Stimulated activated CD4-positive, alpha-beta T cell treated with anti-CD3 and anti-CD28 coated beads, TNF-alpha, amount 100 ng/mL, for 1 hour (primary cell): ENCODE measurements around the gene TSTD1.
A peak's percentile ranks its signal among the peaks of the same experiment; 100 is the strongest.

Experiments
- DNase-seq, 3 donors: peaks; one replicate each; pipeline ENCODE4 v3.0.0-alpha.2; 2020; ENCODE audit warnings: low read depth in 3 of 3, low spot score in 1 of 3

Gene TSTD1, protein sequence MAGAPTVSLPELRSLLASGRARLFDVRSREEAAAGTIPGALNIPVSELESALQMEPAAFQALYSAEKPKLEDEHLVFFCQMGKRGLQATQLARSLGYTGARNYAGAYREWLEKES

DNA sequence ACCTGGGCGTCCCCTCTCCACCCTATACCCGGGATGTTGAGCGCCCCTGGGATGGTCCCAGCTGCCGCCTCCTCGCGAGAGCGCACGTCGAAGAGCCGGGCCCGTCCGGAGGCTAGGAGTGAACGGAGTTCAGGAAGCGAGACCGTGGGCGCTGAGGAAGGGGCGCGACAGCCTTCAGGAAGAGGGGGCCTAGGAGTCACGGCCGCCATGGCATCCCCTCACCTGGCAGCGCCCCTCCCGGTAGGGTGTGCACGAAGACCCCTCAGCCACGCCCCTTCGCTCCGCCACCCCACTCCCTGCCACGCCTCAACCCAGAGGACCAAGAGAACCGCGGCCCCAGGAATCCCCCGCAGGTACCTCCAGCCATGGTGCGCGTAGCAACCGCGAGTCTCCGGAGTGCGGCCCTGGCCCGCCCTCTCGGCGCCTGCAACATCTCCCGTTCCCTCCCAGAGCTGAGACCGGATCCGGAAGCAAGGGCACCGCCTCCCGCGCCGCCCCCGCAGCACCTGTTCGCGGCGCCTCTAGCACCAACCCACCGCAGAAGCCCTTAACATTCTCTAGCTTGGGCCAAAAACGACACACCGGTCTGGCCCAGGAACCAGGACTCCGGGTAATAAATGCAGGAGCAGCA lies at the start of gene TSTD1:
TSTD1 (minus strand) TSS at position 442 of the 631 bp plus-strand sequence; CDS start at position 367, 75 bp downstream.
- peak; percentile 60 to 75 (median 71) for DNase-seq

DNA sequence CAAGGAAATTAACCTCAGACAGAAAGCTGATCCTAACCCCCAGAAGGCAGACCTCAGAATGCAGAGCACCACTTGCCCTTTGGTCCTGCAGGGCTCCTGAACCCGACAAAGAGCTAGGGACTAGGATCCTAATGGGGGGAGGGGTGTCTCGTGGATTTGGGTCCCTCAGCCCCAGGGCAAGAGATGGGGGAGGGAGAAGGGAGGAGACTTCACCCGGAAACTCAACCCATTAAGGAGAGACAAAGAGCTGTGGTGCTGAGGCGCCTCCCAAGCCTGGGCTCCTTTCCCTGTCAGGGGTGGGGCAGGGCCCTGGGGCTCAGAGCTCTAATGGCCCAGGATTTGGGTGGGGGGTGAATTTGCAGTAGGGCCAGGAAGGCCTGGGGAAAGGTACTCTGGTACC lies 47.7 kb upstream of the TSTD1 start:
- no peak for DNase-seq

DNA sequence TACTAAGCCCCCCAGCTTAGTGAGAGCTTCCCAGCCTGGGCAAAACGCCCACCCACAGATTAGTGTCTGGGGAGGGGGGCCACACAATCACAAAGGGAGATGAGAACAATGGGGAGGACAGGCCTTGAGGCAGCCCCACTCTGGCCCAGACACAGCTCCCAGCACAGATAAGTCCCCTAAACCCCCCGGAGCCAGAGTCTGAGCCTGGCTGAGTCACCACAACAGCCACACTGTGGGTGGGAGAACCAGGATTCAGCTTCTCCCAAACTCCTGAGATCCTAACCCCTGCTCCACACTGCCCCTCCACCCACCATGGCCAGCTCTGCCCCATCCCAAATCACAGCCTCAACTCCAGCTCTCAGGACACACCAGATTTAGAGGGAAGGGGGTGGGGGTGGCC lies 46.4 kb upstream of the TSTD1 start:
- DNase-seq = no peak

DNA sequence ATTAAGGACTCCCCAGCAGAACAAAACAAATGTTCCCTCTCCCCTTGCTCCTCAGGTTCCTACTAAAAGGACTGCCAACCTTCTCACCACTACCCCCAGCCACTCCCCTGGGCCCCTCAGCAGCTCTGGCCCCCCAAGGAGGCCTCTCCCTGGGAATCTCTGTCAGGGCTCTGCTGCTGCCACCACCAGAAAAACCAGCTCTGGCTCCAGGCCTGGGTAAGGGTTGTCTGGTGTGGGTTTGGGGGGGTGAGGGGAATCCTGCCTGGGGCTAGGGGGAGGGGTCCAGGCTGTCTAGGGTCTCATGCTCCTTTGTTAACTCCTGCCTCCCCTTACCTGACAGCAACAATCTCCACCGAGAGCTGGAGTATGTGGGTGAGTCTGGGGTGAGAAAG lies 45.8 kb upstream of the TSTD1 start:
- no peak for DNase-seq

DNA sequence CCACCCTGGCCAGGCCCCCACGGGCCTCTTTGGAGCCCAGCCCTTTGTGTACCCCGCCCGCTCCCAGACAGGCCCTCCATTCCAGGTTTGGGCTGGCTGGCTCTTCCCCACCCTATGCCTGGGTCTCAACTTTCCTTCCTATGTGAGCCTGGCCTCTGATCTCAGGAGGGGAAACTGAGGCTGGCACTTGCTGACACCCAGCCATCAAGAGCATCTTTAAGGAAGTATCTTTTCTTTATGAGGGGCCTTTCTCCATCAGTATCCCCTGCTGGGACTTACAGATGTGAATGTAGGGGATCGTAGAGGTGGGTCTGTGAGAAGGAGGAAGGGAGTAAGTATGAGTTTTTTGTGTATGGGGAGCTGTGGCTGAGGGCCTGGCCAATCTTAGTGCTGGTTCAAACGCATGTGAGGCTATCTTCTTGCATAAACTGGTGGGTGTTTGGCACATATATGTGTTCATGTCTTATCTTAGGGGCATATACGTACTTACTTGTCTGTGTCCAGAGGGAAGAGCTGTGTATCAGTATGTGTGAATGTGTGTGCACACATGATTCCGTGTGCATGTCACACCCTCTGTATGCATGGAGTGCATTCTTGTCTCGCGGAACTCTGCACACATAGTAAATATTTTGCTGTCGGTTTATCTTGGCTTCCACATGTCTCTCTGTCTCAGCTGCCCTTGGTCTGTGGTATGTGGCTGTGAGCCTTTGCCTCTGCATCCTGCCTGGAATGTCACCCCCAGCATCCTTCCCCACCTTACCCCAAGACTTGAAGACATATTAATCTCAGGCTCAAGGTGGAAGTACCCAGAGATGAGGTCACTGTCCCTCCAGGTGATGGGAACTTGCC lies 45.2 kb upstream of the TSTD1 start:
- DNase-seq = no peak

DNA sequence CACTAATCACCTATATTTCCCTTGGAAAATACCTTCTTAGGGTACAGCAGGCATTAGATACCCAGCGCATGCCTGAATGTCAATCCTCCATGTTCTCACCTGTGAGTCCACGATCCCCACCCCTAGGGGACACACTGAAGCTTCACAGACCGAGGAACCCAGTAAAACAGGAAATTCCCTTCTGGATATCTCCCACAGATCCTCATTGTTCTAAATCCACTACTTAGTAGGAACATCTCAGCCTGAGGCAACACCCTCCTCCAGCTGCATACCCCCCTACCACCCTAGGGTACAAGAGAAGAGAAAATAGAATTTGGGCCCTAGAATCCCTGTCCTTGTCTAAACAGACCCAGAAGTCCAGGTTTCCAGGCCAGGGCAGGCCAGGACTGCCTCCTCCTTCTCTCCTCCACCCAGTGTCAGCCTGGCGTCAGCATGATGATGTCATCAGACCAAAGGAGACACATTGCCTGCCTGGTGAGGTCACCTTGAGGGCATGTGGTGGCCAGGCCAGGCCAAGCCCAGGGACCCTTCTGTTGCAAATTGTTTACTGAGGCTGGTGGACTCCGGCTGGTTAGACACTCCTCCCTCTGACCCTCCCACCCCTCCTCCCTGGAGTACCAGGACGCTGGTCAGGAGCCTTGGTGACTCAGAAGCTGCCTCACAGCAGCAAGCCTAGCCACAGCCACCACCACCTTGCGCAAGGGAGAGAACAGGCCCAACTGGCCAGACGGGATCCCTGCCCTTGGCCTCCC lies 44.4 kb upstream of the TSTD1 start:
- DNase-seq = no peak

DNA sequence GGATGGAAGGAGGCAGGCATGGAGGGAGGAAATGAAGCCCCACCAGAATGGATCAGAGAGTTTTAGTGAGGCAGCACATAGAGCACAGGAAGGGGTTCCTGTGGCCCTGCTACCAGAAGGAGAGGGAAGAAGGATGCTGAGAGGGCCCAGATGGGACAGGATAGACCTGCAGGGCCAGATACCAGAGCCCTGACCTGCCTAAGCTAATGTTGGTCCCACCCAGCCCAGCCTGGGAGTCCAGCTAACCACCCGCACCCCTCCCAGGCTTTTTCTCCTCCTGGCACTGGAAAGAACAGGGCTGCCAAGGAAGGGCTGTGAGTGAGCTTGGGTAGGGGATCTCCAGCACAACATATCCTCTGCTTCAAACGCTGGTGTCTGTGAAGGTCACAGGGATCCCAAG lies 43.7 kb upstream of the TSTD1 start:
- no peak for DNase-seq

DNA sequence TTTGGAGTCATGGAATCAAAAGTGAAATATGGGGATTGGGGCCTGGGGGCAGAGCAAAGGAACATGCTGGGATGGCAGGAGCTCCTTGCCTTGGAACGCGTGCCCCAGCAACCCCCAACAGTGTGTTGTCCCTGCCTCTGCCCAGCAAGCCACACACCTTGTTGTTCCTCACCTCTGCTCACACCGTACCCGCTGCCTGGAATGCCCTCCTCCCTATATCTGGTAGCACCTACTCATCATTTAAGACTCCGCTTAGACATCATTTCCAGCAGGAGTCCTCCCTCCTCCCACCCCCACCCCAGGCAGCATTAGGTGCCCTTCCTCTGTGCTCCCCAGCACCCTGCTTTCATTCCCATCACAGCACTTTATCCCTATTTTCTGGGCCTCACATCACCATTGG lies 42.8 kb upstream of the TSTD1 start:
- DNase-seq = no peak

DNA sequence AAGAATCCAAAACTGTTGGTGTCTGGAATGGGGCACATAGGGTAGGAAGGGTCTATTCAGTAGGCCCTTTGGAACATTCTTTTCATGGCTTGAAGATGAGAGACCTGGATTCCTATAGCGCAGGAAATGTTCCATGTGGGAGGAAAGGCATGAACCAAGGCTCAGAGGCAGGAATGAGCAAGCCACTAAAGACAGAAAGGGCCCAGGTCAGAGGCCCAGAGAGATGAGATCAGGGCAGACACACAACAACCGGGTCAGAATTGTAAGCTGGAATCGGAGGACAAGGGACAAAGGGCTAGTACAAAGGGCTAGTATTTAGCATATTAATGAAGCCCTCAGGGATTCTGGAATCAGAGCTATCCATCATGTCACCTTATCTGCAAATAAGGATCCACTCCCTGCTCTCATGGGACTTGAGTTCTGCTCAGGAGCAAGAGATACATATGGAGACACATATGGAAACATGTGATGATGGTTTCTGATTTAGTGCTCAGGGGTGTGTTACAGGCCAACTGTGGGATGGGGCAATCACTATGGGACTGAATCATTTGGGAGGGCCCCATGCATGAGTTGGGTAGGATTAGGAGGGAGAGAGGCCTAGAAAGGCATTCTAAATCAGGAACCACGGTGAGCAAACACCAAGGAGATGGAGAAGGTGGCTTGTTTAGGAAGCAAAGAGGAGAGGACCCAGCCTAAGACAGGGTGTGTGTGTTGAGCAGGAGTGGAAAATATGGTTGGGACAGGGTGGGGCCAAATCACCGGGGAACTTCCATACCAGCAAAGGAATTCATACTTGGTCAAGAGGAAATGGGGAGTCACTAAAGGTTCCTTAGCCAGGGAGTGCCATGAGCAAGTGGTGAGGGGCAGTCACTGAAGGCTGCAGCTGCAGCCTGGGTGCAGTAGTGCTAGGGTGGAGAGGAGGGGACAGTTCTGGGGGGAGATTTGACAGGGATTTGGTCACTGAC lies 42.0 kb upstream of the TSTD1 start:
- DNase-seq = no peak

DNA sequence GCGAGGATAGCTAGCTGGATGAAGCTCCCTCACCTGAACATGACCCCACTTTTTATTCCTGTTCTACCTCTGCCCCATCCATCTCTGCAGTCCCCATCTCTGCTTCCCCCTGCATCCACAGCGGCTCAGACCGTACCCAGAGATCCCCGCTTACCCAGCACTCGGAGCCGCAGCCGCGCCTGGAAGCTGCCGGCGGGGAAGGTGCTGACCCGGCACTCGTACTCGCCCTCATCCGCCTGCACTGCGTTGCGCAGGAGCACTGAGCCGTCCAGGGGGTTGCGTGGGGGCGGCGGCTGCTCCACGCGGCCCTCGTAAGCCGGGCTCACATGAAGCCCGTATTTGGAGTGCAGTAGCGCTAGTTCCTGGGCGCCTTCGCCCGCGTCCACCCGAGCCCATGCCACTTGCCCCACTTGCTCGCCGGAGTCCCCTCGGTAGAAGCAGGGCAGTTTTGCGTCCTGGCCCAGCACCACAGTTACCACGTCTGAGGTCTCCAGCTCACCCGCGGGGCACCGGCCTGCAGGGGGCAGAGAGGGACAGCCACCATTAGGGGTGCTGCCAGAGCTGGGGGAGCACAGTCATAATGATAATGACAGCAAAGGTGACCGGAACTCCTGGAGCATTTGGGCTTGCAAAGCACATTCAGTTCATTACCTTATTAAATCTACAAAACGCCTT lies 40.8 kb upstream of the TSTD1 start:
- no peak for DNase-seq

DNA sequence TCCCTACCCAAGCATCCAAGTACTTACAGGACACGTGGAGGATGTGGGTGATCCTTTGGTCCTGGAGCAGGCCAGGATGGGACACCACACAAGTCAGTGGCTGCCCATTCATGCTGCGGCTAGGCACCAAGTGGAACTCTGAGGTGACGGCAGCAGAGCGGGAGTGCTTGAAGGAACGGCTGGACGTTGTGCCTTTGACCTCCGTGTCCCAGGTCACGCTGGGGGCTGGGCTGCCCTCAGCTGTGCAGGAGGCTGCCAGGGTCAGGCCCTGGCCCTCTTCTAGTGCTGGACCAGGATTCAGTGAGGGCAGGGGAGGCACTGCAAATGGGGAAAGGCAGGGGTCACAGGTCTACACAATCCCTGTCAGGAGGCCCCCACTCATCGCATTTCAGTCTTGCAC lies 38.7 kb upstream of the TSTD1 start:
- no peak for DNase-seq

DNA sequence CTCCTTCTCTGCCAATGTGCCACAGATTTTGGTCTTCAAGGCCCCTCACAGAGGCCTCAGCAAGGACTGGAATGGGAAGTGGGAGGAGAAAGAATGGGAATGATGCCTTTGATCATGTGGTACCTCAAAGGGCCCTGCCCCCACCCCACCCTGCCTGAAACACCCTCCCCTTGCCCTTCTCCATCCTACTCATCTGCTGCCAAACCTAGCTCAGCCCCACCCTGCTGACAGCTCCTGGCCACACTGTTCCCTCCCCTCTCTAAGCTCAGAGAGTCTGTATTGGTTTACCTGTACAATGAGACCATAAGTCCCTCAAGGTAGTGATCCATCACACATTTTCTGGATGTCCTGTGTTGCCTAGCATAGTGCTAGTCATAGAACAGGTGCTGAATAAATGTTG lies 37.6 kb upstream of the TSTD1 start:
- DNase-seq = no peak

DNA sequence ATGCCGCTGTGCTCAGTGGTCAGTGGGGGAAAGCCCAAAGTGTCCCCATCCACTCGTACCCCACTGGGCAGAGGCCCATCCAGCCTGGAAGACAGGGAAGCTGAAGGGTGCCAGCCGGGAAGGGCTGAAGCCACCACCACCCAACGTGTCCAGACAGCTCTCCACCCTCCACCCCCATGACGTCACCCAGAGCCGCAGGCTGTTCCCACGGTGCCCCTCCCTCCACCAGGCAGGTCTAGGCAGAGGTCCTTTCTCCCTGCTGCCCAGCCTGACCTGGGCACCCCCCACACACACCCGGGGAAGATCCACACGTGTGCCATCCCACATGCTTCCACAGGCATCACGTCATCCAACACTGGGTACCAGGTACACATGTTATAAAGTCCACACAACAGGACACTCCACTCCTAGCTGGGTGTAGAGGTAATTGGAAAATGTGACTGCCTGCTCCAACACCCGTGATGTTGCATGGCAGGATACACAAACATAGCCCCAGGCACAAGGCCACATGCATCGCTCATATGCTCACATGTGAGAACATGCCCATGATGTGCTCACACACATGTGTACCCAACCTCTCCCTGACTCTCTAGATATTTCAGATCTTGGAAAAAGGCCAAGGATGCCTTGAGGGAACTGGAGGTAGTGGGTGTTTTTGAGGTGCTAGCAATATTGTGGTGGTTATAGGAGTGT lies 36.1 kb upstream of the TSTD1 start:
- no peak for DNase-seq

DNA sequence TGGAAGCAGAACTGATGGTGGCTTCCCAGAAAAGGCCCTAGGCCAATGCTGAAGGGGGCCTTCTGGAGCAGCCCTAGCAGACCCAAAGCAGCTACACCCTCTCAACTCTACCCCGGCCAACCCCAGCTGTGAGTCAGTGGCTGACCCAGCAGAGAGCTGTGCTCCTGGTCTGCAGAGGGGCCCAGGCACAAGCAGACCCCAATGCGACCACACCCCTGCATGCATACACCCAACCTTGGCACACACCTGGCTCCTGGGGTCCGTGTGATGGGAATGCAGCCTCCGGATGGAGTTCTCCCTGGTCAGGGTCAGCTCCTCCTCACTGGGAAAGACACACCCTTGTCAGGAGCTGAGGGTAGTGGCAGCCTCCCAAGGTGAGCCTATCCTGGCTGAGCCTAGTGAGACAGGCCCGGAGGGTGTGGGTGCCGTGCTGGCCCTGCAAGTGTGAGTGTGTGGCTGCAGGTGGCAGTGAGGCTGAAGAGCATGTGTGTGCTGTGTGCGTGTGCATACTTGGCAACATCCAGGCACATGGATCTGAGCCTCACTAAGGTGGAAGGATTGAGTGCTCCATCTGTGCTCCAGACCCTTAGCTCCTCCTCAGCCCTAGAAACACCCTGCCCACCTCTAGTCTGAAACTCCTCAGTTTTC lies 34.8 kb upstream of the TSTD1 start:
- DNase-seq = no peak

DNA sequence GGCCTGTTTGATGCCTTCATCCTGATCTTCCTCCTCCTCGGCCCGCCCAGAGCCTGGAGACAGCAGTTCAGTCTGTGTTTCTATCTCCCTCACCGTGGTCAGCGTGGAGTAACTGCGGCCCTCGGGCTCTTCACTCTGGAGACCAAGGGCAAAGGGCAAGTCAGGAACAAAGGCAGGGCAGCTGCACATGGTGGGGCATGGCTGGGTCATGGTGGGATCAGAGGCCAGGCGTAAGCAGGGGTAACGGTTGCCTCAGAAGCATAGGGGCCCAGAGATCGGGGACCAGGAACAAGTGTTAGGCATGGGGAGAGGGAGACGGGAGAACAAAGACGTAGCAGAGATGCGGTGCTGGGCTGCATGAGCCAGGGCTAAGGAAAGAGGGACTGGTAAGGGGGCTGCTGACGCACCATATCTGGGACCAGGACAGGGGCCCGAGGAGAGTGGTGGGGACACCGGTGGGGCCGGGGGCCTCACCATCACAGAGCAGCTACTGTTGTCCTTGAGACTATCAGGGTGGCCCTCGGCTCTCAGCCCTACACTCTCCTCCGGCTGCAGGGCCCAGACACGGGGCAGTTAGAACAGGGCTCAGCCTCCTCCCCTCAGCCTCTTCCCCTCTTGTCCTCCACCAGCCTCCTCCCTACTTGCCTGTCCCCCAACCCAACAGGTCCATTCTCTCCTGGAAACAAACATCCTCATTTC lies 34.1 kb upstream of the TSTD1 start:
- no peak for DNase-seq

DNA sequence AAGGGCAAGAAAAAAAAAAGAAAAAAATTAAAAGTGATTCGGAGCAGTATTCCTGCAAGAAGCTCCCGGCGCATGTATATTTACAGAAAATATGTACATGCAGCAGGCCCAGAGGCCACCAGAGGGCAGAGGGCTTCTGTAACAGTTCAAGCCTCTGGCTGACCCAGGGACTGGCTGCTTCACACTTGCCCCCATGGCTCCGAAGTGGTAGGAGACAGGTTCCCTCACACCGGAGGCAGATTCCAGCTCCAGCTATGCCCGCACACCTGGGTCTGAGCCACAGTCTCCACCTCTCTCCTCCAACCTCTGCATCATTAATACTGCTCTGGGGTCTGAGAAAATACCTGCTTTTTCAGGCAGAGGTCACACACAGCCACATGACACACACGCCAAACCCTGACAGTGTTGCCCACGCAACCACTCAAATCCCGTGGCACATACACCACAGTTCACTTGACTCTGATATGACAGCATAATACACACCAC lies 33.2 kb upstream of the TSTD1 start:
- no peak for DNase-seq

DNA sequence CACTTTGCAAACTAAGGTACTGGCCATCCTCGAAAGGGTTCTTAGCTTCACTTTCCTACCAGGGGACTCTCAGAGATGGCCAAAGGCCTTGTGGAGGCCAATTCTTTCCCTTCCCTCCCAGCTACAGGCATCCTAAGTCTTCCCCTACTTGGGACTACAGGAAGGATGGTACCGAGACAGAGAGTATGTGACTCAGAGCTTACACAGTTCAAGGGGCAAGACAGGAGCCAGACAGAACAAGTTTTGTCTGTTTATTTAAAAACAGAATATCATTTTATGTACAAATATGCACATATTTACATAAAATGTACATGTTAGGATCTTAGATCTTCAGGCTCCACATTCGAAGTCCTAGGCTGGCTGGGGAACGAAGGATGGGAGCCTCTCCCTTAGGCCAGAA lies 32.0 kb upstream of the TSTD1 start:
- no peak for DNase-seq

DNA sequence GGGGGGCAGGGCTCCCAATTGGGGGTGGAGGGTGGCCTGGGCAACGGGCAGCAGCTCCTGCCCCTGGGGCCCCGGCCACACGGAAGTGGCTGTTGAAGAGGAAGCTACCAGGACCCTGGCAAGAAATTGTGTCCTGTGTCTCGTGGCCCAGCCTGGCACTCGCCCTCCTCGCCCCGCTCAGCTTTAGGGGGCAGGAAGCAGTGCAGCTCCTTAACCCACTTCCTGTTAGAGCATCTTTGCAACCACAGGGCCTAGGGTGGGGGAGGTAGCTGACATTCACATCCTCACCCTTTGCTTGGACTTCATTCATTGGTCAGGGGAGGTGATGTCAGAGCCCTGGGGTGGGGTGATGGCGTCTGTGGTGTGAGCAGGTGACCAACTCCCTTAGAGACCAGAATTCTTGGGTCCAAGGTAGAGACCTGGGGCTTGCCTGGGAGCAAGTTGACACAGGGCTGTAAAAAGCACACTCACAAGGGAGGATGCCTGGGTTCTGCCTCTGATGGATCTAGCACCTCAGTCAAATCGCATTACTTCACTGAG lies 31.0 kb upstream of the TSTD1 start, which contains the start of gene ARHGAP30:
ARHGAP30 (minus strand) TSS at position 161 of the 540 bp plus-strand sequence. CDS start 267 bp downstream, outside the sequence.
- peak; percentile 46 to 64 (median 62) for DNase-seq
